HCT116 (cell line): Measurements from ENCODE around the gene PPFIA1.

Source experiments
- CTCF ChIP-seq, 3 experiments: fragments of 200-600 bp in 1 of 3; sonication (generic) in 1 of 3; IDR thresholded peaks in 2 of 3; conservative IDR thresholded peaks in 1 of 3; 2 replicates each; pipeline ENCODE4 v1.5.1; 2012 to 2017; ENCODE audit warnings: low read depth in 2 of 3, low read length in 2 of 3, antibody characterized with exemption in 1 of 3, borderline replicate concordance in 1 of 3, control low read depth in 1 of 3, mild to moderate bottlenecking in 1 of 3, mixed read lengths in 1 of 3, mixed run types in 1 of 3, moderate library complexity in 1 of 3; ENCODE audit not compliant: insufficient read depth in 1 of 3
- JUND ChIP-seq: IDR thresholded peaks from 2 replicates; pipeline ENCODE4 v1.6.1; 2012
- POLR2A ChIP-seq: IDR thresholded peaks from 2 replicates; pipeline ENCODE4 v1.7.0; 2011; ENCODE audit warnings: borderline replicate concordance; ENCODE audit not compliant: insufficient read depth, insufficient read length; ENCODE audit errors: extremely low read depth
- YY1 ChIP-seq: IDR thresholded peaks from 2 replicates; pipeline ENCODE4 v1.6.1; 2011; ENCODE audit warnings: low read length, low read depth, moderate library complexity, mild to moderate bottlenecking; ENCODE audit not compliant: insufficient replicate concordance; ENCODE audit errors: extremely low read depth
- ZNF274 ChIP-seq: fragments of 200-500 bp; sonication (Bioruptor generic); IDR thresholded peaks from 2 replicates; pipeline ENCODE4 v1.6.1; 2014; ENCODE audit warnings: mild to moderate bottlenecking, low read depth, low read length, inconsistent platforms

GRCh38 chr11:70352100-70352499, 81.6 kb downstream of the PPFIA1 start:
- TF ChIP-seq POLR2A = no peak
- TF ChIP-seq CTCF (IDR thresholded peaks at IDR 0.05 in 2 of 3, conservative IDR thresholded peaks at IDR 0.05 in 1 of 3; ENCODE audit: borderline replicate concordance in 1 of 3, insufficient read depth in 1 of 3, low read depth in 2 of 3, low read length in 2 of 3) = no peak
- TF ChIP-seq JUND = no peak
- no peak for TF ChIP-seq YY1
- TF ChIP-seq ZNF274 = no peak
